AG08396 (cell line): ENCODE data around the gene PLD6.
"Not testable (repeated sequence)": the region's sequence is repeated elsewhere in the genome, so short reads cannot be mapped to it uniquely, and the experiment has no call there.

Experiments used
- DNase-seq: peaks from one replicate; pipeline ENCODE4 v3.0.0; 2012; ENCODE audit warnings: low spot score, mixed read lengths

Gene PLD6

DNA sequence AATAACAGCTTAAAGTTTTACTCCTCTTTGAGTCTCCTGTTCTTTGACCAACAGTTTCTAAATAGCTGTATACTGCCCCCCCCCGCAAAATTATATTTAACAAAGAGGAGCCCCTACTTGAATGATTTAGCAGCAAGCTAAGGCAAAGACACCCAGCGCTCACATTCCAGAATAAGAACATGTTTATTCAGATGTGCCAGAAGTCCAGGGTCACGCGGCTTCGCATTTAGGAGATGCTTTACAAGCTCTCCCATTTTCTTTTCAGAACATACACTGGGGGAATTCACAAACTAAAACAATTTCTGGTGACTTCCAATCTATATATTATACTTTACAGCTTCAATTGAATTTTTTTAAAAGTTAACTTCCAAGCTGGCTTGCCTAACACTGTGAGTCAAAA, 5.3 kb downstream of the PLD6 start:
- DNase-seq, result no peak

DNA sequence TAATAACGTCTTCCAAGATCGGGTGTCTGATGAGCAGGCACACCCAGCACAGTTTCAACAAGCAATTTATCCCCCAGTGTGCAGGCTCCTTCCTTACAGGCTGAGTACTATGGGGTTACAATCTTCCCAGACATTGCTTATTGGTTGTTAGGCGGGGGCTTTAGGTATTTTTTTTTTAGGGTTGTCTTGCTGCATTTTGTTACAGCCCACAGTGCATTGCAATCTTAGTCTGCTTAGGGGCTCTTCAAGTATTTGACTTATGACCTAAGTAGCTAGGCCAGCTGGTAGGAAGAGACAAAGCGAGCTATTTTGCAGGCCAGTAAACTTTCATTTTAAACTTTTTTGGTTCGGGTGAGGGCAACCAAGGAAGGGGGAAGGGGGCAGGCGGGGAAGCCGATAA, 5.8 kb downstream of the PLD6 start:
- no peak for DNase-seq

DNA sequence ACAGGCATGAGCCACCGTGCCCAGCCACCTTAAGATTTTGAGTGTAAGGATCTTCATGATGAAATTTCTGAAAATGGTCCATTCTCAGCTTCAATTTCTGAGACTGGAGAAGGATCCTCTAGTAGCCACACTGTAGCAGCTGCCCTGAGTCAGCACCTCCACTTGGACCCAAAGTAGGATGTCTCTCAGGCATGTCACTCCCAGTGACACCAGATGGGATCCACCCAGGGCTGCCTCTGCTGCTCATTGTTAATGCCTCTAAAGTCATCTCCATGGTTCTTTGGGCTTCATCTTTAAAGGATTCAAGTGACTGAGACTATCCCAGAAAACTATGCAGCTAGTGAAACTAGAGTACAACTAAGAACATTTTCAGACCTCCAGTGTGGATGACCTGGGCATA, 7.9 kb downstream of the PLD6 start:
- DNase-seq, result no peak

DNA sequence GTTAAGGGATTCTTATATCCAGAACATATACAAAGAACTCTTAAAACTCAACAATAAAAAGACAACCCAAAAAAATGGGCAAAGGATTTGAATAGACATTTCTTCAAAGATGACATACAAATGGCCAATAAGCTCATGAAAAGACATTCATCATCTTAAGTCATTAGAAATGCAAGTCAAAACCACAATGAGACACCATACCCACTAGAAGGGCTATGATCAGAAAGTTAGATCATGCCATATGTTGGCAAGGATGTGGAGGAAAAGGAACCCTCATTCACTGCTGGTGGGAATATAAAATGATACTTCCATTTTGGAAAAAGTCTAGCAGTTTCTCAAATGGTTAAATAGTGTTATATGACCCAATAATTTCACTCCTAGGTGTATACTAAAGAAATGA, 9.4 kb downstream of the PLD6 start:
- DNase-seq, result no peak

DNA sequence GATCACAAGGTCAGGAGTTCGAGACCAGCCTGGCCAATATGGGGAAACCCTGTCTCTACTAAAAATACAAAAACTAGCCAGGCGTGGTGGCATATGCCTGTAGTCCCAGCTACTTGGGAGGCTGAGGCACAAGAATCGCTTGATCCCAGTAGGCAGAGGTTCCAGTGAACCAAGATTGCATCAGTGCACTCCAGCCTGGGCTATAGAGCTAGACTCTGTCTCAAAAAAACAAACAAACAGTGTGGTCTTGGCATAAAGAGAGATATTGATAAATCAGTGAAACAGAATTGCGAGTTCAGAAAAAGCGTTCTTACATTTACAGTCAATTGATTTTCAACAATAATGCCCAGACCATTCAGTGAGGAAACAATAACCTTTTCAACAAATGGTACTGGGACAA, 10.7 kb downstream of the PLD6 start:
- DNase-seq, result not testable (repeated sequence)

DNA sequence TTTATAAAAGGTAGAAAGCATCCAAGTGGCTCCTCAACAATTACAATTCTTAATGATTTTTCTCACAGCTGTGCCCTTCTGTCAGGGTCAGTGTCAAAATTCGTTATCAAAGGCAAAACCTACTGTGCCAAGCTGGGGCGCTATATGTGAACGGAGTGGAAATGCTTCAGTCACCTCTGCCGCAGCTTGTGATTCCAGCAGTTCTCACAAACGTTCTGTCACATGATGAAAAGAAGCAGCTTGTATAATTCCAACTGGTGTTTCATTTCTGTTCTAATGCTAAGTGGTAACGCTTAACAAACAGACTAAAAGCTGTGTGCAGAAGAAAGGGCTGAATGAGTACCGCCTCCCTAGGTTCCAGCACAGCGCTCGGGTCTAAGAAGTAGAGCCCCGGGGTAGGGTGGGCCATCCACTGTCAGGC, 14.2 kb downstream of the PLD6 start:
- no peak for DNase-seq

DNA sequence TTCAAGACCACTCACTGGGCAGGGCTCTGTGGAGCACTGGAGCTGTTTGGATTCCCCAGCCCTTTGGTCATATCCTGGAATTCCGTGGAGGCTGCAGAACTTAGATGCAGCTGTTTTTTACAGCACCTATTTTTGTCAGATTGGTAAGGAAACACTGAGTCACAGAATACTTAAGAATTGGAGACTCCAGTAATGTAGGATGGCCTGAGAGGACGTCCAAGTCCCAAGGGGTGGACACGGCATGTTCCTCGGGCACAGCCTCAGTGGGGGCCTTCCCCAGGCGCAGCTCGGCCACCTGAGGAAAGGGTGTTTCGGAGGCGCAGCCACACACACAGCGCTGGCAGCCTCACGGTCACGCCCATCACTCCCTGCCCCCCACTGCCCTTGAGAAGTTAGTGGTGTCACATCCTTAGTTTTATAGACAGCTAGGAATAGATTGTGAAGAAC, 14.8 kb downstream of the PLD6 start:
- peak; percentile 84 for DNase-seq

DNA sequence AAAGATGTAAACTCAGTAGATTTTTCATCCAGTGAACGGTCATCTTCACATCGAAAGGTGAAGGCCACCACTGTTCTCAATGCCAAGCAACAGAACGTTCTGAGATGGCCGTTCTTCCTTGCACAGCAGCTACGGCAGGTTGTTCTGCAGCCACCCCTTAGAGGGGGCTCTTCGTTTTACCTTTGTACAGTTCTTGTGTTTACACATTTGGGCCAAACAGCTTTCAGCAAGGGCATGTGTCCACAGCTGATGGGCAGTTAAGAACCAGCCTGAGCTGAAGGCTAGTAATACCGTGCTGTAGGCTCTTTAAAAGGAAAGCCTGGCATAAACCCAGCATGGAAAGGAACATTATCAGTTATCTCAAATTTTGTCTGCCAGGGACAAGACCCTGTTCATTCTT, 15.9 kb downstream of the PLD6 start:
- DNase-seq, result no peak

GRCh38 chr17:17189559-17189958, 16.6 kb downstream of the PLD6 start:
- no peak for DNase-seq

DNA sequence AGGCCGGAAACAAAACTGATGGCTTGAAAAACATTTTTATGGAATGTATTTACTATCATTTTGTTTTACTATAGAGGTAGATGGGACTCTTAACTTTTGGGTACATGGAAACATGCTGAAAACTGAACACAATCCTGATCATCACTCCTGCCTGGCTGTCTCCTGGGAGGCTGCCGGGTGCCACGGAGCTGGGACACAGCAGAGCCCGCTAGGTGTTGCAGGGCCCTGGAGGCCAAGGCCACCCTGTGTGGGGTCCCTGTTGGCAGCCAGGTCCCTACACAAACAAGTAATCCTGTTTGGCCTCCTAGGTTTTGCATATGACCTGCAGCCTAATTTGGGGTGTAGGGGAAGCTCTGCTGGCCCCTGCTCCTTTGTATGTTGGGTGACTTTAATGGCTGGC, 17.5 kb downstream of the PLD6 start:
- no peak for DNase-seq

DNA sequence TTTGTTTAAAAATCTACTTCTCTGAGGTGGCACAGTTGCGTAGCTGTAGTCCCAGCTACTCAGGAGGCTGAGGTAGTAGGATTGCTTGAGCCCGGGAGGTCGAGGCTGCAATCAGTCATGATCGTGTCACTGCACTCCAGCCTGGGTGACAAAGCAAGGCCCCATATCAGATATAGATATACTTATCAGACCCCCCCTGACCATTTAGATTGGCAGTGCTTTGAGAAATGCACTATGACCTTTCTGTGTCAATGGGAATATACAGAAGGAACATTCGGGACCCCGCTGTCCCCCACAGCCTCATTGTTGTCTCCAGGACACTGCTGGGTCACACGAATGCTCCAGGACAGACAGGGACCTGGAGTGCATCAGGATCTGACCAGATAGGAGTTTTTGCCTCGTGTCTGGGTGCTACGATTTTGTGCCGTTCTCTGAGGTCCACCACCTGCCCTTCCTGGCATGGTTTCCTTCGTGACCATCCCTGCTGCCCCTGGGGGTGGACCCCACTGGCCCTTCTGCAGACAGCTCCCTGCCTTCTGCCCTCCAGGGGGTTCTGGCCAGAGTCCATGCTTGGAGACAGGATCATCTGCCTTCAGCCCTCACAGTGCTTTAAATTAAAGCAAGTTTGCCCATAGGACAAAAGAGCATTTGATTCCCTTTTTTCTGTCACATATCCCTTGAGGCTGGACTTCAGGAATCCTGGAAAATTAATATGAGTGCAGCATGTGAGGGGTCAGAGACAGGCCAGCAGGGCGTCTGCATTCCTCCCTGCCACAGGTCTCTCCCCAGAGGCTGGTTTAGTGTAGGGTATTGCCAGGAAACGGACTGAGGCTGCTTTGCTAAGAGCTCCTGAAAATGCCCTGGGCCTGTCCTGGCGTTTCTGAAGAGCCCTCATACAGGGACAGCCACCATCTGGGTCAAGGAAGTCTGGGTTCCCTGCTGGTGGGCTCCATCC, 19.3 kb downstream of the PLD6 start:
- no peak for DNase-seq

DNA sequence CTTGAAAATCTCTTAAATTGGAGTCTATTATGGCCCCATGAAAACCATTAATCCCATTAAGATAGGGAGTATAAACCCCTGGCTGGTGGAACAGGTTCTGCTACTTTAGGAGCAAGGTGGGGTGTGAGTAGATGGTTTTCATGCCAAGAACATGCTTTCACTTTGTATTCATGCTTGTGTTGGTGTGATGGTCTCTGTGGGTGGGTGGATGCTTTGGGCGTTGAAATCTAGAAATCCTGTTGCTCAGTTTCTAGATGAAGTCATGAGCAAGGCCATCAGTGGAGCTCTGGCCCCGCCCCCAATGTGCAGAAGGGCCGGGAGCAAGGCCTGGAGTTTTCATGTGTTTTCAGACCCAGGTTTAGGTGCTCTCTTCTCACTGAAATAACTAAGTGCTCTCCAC, 20.1 kb downstream of the PLD6 start:
- no peak for DNase-seq

DNA sequence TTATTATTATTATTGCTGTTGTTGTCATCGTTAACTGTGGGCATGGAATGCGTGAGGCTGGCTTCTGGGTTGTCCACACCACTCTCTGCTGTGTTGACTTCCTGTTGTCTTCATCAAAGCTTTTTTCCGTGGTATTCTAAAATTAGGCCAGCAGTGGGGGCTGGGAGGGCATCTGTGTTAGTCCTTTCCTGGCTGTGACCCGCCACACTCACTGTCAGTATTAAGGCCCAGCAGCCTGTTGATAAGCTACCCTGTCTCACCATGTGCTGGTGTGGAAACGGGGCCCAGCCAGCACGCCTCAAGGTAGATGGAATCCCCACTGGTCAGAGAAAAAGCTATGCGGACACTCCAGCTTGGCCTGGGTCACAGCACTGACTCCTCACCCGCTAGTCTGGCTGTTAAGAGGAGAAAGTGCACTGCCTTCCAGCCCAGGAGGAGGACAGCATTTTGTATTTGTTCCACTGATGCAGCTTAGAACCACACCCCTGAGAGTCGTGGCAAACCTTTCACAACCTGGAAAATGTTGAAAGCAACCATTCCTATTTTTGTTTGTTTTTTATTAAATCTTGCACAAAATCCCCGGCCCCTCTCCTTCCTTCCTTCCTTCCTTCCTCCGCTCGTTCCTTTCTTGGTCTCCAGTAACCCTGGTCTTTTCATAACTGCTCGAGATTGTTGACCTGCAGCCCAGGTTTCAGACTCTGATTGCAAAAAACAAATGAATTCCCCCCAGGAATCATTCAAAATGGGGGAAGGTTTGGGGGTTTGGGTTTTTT, 21.0 kb downstream of the PLD6 start:
- not testable (repeated sequence) for DNase-seq

GRCh38 chr17:17183744-17184143, 22.4 kb downstream of the PLD6 start:
- no peak for DNase-seq

DNA sequence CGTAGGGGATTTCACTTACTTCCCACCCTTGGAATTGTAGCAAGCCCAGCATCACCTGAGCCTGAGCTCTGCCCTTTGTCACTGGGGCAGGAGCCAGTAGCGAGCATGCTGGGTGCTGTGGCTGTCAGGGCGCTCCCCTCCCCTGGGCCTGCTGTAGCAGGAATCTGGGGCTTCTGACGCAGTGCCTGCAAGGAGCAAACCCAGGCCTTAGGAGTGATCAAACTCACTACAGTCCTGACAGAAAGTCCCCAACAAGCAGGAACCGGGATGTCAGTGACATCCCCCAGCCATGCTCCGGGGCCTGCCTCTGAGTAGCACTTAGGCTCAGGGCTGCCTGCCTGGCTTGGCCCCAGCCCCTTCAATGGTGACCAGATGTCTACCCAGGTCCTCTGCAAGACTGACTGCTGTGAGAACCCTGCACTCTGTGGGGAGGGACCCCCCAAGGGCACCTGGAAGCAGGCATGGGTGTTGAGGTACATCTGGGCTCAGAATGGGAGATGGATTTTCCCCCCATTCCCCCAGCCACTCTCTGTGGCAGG, 23.5 kb downstream of the PLD6 start:
- no peak for DNase-seq

- DNase-seq, result no peak
Observed at GRCh38 chr17:17181666-17182597, 24.2 kb downstream of the PLD6 start.

DNA sequence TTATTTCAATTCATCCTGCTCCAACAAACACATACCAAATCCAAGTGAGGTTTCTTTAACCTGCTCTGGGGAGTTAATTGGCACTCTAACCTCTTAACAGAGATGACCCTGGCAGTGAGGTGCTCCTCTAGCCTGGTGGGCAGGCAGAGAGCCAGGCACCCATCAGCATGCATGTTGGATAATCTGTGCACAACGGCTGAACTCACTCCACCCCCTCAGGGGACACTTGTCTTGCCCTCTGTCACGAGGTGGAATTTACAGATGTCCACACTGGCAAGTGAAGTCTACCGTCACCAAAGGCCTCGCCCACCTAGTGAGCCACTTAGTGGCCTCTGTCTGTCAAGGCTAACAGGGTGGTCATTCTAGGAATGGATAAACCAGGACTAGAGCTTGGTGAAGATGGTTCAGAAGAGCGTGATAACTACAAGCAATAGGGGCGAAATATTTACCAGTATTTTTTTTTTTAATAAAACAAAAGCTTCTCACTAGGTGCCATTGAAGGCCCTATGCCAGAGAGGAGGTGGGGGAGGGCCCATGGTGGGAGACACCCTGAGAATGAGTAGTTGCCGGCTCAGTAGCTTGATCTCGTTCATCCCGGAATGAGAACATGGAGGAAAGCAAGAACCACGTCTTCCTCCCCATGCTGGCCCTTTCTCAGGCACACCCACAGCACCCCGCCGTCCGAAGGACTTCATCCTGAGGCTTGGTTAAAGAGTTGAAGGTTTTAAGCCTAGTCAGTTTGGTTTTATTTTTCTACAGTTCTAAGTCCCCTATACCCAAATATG, 25.2 kb downstream of the PLD6 start:
- DNase-seq, result no peak

- no peak for DNase-seq
Observed at GRCh38 chr17:17180141-17180603, 26.0 kb downstream of the PLD6 start.

DNA sequence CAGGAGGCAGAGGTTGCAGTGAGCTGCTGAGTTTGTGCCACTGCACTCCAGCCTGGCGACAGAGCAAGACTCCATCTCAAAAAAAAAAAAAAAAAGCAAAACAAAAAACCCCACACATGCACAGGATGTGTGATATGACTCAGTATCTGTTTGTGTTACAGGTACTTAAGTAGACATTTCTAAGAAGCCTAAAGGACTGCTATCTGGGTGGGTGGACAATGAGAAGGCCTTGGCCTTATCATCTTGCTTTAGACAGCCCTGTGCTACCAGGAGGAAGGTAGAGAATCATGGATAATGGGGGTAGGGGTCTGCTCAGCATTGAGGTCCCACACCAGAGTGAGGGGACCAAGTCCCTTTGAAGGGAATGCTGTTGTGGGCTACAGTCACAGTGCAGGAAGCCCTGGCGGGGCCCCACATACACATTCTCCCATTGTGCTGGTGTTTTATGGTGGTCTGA, 26.7 kb downstream of the PLD6 start:
- no peak for DNase-seq

DNA sequence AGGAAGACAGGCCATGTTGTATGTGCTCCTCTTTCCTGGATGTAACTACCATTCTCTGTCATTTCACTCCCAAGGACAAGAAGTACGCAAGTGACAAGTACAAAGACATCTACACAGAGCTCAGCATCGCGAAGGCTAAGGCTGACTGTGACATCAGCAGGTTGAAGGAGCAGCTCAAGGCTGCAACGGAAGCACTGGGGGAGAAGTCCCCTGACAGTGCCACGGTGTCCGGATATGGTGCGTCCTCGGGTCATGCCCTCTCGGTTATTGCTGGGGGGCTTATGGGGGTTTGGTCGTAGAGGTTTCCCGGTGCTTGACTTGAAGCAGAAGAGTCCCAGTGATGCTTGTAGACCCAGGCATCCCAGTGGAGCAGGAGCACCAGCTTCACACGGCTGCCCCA, 29.0 kb downstream of the PLD6 start:
- no peak for DNase-seq

DNA sequence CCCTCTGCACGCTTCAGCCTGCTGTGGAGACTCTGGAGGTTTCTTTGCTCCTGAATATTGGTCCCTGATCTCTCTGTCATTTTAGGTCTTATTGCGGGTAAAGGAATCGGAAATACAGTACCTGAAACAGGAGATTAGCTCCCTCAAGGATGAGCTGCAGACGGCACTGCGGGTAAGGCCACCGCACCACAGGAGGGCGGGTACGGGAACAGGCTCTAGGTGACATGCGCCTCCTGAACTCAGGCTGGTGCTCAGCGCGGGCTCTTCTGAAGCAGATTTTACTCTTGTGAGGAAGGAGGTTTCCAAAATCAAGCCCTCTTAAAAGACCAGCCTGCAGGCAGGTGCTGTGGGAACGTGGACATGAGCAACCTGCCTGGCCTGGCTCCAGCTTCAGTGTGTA, 29.8 kb downstream of the PLD6 start:
- DNase-seq, result no peak
